ENCODE results near the gene FADD.

GRCh38 chr11:70161043-70161625, 42.0 kb upstream of the FADD start:
- TF ChIP-seq CTCF (IDR thresholded peaks at IDR 0.05), result no peak
- TF ChIP-seq POLR2A (IDR thresholded peaks at IDR 0.05), result no peak
